SK-N-SH (cell line): Measurements from ENCODE around the gene HHATL. TPM values are rescaled to one million over a fixed set of nuclear protein-coding genes. Genes with fewer than 3 reads are reported as not detected.

Source experiments
- CTCF ChIA-PET: fragments of 300-600, 350-600 bp; formaldehyde crosslinking; extraction: SDS; loops from one replicate; lab custom pipeline; 2021; lab: Yijun Ruan, JAX
- POLR2A ChIA-PET: fragments of 350-600 bp; sonication (Branson Sonifier 250); formaldehyde crosslinking; extraction: SDS; loops from one replicate; lab custom pipeline; 2020; ENCODE audit warnings: antibody characterized with exemption, inconsistent platforms; lab: Yijun Ruan, JAX
- DNase-seq: peaks from one replicate; pipeline ENCODE4 v3.0.0; 2012
- H2AFZ ChIP-seq: fragments of 200-600 bp; sonication (generic); 2 replicates; pipeline ENCODE4 v1.8.1; 2016; ENCODE audit warnings: antibody characterized with exemption, mild to moderate bottlenecking, low read depth
- H3F3A ChIP-seq: fragments of 200-600 bp; sonication (generic); replicated peaks from 2 replicates; pipeline ENCODE3; 2016; ENCODE audit warnings: antibody characterized with exemption, mild to moderate bottlenecking; ENCODE audit not compliant: insufficient read depth
- H3K27ac ChIP-seq, 2 experiments: fragments of 200-500 bp in 1 of 2; fragments of 200-600 bp in 1 of 2; sonication (Bioruptor generic) in 1 of 2; sonication (generic), shearing (Covaris generic) in 1 of 2; 2 replicates each; pipeline versions ENCODE4 v1.5.1 to v1.6.1; 2014 to 2016; ENCODE audit warnings: low read depth in 2 of 2, inconsistent platforms in 1 of 2, low read length in 1 of 2, mild to moderate bottlenecking in 1 of 2, mixed read lengths in 1 of 2
- H3K27me3 ChIP-seq: fragments of 200-600 bp; sonication (generic), shearing (Covaris generic); 2 replicates; pipeline ENCODE4 v1.6.1; 2016; ENCODE audit warnings: mixed run types; ENCODE audit not compliant: insufficient read depth
- H3K36me3 ChIP-seq, 2 experiments: fragments of 200-500 bp in 1 of 2; fragments of 200-600 bp in 1 of 2; sonication (Bioruptor generic) in 1 of 2; sonication (generic) in 1 of 2; replicated peaks in 1 of 2; 2 replicates each; pipeline versions ENCODE3 to v1.5.1; 2014 to 2016; ENCODE audit warnings: low read length in 1 of 2, mild to moderate bottlenecking in 1 of 2; ENCODE audit not compliant: insufficient read depth in 2 of 2, control insufficient read depth in 1 of 2
- H3K4me1 ChIP-seq, 2 experiments: fragments of 200-500 bp in 1 of 2; fragments of 200-600 bp in 1 of 2; sonication (Bioruptor generic) in 1 of 2; sonication (generic), shearing (Covaris generic) in 1 of 2; 2 replicates each; pipeline versions ENCODE4 v1.5.1 to v1.6.1; 2014 to 2016; ENCODE audit warnings: low read depth in 1 of 2, low read length in 1 of 2, mixed run types in 1 of 2; ENCODE audit not compliant: insufficient read depth in 2 of 2, control insufficient read depth in 1 of 2
- H3K4me2 ChIP-seq: fragments of 200-600 bp; sonication (generic), shearing (Covaris generic); 2 replicates; pipeline ENCODE4 v1.6.1; 2017; ENCODE audit warnings: mixed run types
- H3K4me3 ChIP-seq, 2 experiments: fragments of 200-500 bp in 1 of 2; fragments of 200-600 bp in 1 of 2; sonication (Bioruptor generic) in 1 of 2; sonication (generic), shearing (Covaris generic) in 1 of 2; 2 replicates each; pipeline versions ENCODE4 v1.5.1 to v1.8.1; 2014 to 2016; ENCODE audit warnings: low read depth in 2 of 2, inconsistent platforms in 1 of 2, low read length in 1 of 2, mild to moderate bottlenecking in 1 of 2, mixed read lengths in 1 of 2, moderate library complexity in 1 of 2
- H3K79me2 ChIP-seq: fragments of 200-600 bp; sonication (generic); 2 replicates; pipeline ENCODE4 v1.8.1; 2017; ENCODE audit warnings: mild to moderate bottlenecking; ENCODE audit not compliant: insufficient read depth
- H3K9ac ChIP-seq: fragments of 200-600 bp; sonication (generic); 2 replicates; pipeline ENCODE4 v1.6.1; 2017; ENCODE audit warnings: mixed run types
- H3K9me2 ChIP-seq: fragments of 200-600 bp; sonication (generic); 2 replicates; pipeline ENCODE4 v1.6.1; 2017; ENCODE audit warnings: mixed run types
- H3K9me3 ChIP-seq: fragments of 200-600 bp; sonication (generic); 2 replicates; pipeline ENCODE4 v1.6.1; 2017; ENCODE audit warnings: mixed run types, mild to moderate bottlenecking, moderate library complexity
- H4K20me1 ChIP-seq: fragments of 200-600 bp; sonication (generic); 2 replicates; pipeline ENCODE4 v1.6.1; 2017; ENCODE audit warnings: mild to moderate bottlenecking, mixed run types; ENCODE audit not compliant: insufficient read depth
- CHD2 ChIP-seq: fragments of 150-350 bp; IDR thresholded peaks from 2 replicates; pipeline ENCODE4 v1.6.1; 2018; ENCODE audit warnings: low read length; ENCODE audit not compliant: partially characterized antibody
- EP300 ChIP-seq, 2 experiments: IDR thresholded peaks; 2 replicates each; pipeline versions ENCODE4 v1.4.0 to v1.6.1; 2012; ENCODE audit warnings: borderline replicate concordance in 1 of 2, low read depth in 1 of 2, low read length in 1 of 2
- EZH2phosphoT487 ChIP-seq: fragments of 200-600 bp; sonication (generic); IDR thresholded peaks from 2 replicates; pipeline ENCODE4 v1.6.1; 2017; ENCODE audit warnings: low read depth, mixed run types, mild to moderate bottlenecking, antibody characterized with exemption, moderate library complexity, borderline replicate concordance
- FOSL2 ChIP-seq: IDR thresholded peaks from 2 replicates; pipeline ENCODE4 v1.4.0; 2012; ENCODE audit warnings: low read depth, mild to moderate bottlenecking, moderate library complexity, borderline replicate concordance
- FOXJ3 ChIP-seq: sonication (generic); formaldehyde crosslinking; IDR thresholded peaks from 2 replicates; pipeline ENCODE4 v1.5.1; 2020; ENCODE audit warnings: mild to moderate bottlenecking, missing genetic modification reagents
- GATA2 ChIP-seq: sonication (generic); formaldehyde crosslinking; IDR thresholded peaks from 2 replicates; pipeline ENCODE4 v1.5.0; 2020; ENCODE audit warnings: mild to moderate bottlenecking, missing genetic modification reagents
- JUND ChIP-seq: IDR thresholded peaks from 2 replicates; pipeline ENCODE4 v1.4.0; 2012
- MEF2A ChIP-seq: IDR thresholded peaks from 2 replicates; pipeline ENCODE4 v1.4.0; 2012; ENCODE audit warnings: low read depth, borderline replicate concordance
- MXI1 ChIP-seq: IDR thresholded peaks from 2 replicates; pipeline ENCODE4 v1.6.1; 2012; ENCODE audit warnings: mild to moderate bottlenecking, low read depth, low read length, improper control_type of control experiment
- NFIC ChIP-seq: IDR thresholded peaks from 2 replicates; pipeline ENCODE4 v1.4.0; 2012; ENCODE audit warnings: borderline replicate concordance
- RXRA ChIP-seq: IDR thresholded peaks from 2 replicates; pipeline ENCODE4 v1.4.0; 2012; ENCODE audit warnings: low read depth, mild to moderate bottlenecking, borderline replicate concordance
- SIN3A ChIP-seq: IDR thresholded peaks from 2 replicates; pipeline ENCODE4 v1.6.1; 2012; ENCODE audit warnings: low read depth, mild to moderate bottlenecking, low read length, moderate library complexity, borderline replicate concordance
- SMC3 ChIP-seq: IDR thresholded peaks from 2 replicates; pipeline ENCODE4 v1.6.1; 2012; ENCODE audit warnings: low read depth, low read length, improper control_type of control experiment
- TAF1 ChIP-seq: IDR thresholded peaks from 2 replicates; pipeline ENCODE4 v1.6.1; 2012; ENCODE audit warnings: low read depth, mild to moderate bottlenecking, low read length, moderate library complexity, borderline replicate concordance
- YY1 ChIP-seq: IDR thresholded peaks from 2 replicates; pipeline ENCODE4 v1.4.0; 2012; ENCODE audit warnings: low read depth, mild to moderate bottlenecking
- ZBTB33 ChIP-seq: IDR thresholded peaks from 2 replicates; pipeline ENCODE4 v1.4.0; 2012; ENCODE audit warnings: low read depth, borderline replicate concordance
- WGBS: methylation state at CpG from one replicate; pipeline ENCODE4 v1.1.6; 2017; ENCODE audit warnings: low lambda C conversion rate; 5-methylcytosine and 5-hydroxymethylcytosine counted together
- polyA plus RNA-seq, 3 experiments: library from polyadenylated mRNA; depleted of rRNA; stranded (reverse); fragments of >200 nt; gene quantifications; 2 replicates each; pipeline ENCODE4 v1.2.3, GENCODE V29; 2012
- TF ChIP-seq, protein P1 (sequence below): fragments of 200-600 bp; sonication (generic); IDR thresholded peaks from 2 replicates; pipeline ENCODE4 v1.6.1; 2017; ENCODE audit warnings: antibody characterized with exemption, mild to moderate bottlenecking, moderate library complexity
- TF ChIP-seq, protein P2 (sequence below): fragments of 150-350 bp; IDR thresholded peaks from 2 replicates; pipeline ENCODE4 v1.6.1; 2017; ENCODE audit warnings: antibody characterized with exemption, low read length, low read depth, borderline replicate concordance

HHATL gene
- polyA plus RNA-seq, 1 of the 3 experiments (the other 2 are of a cell fraction) = not detected

- TF ChIP-seq ZBTB33 = no peak
- no peak for TF ChIP-seq SMC3
- TF ChIP-seq GATA2 (CRISPR knock-in tag) = no peak
- TF ChIP-seq EP300 (IDR thresholded peaks at IDR 0.05; ENCODE audit: borderline replicate concordance in 1 of 2, low read depth in 1 of 2, low read length in 1 of 2) = no peak
- TF ChIP-seq TAF1 = no peak
- TF ChIP-seq EZH2phosphoT487 = no peak
- TF ChIP-seq FOXJ3 (CRISPR knock-in tag) = no peak
- no peak for TF ChIP-seq SIN3A
These were observed 11.6 kb downstream of the HHATL start (continued) for GRCh38 chr3:42690766-42691680.

- no peak for DNase-seq
These were observed 12.4 kb downstream of the HHATL start for GRCh38 chr3:42690191-42690590.

DNA sequence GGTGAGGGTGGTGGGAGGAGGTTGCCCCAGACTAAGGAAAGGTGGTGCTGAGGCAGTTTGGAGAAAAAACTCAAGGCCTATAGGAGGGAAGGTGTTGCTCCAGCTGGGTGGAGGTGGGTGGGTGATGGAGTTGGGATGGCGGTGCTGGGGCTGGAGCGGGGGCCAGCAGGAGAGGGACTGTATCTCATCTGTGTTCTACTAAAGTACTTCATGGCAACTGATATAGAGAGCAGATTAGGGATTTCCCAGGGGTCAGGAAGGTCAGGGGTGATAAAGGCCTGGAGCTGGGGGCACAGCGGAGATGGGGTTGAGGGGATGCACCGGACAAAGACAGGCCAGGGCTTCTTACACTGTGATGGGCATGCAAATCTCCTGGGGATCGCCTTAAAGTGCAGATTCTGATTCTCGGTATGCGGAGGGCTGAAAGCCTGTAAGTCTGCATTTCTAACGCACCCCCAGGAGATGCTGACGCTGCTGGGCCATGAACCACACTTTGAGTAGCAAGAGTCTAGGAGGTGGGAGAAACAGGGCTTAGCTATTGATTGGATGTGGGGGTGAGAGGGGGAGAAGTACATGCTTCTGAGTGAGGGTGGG, 13.1 kb downstream of the HHATL start:
- Histone ChIP-seq H3K36me3 (no peaks in the 10 kb centered on the region), H3K9me3 (no peaks in the 10 kb centered on the region), H3K9me2 (no peaks in the 10 kb centered on the region), H4K20me1 (no peaks in the 10 kb centered on the region), H3K79me2 (no peaks in the 10 kb centered on the region), H3K9ac (no peak overlapping the region), H3K27me3 (peaks cover 19% of the 10 kb centered on the region; the same call in 1 of the 2 replicates), H3K4me3 (no peak overlapping the region), H3K4me1 (no peaks in the 10 kb centered on the region; a peak in 1 of 4 replicates), H3F3A (no peaks in the 10 kb centered on the region), H2AFZ (no peak overlapping the region), H3K4me2 (no peak overlapping the region), H3K27ac (no peak overlapping the region)
- ChIA-PET POLR2A (no interaction called here), CTCF (interaction anchor here (1.0 kb wide), 1 partner anchor 141 kb away, joined by 3 read pairs; no protein-coding TSS in a partner anchor)
- WGBS = 71% methylated on average over 9 of the region's 9 CpGs
- DNase-seq = no peak
- TF ChIP-seq GATA2 (CRISPR knock-in tag) (no peak), MEF2A (no peak), SMC3 (no peak), NFIC (no peak), EP300 (IDR thresholded peaks at IDR 0.05; ENCODE audit: borderline replicate concordance in 1 of 2, low read depth in 1 of 2, low read length in 1 of 2) (no peak), FOSL2 (no peak), RXRA (no peak), YY1 (no peak)
- TF ChIP-seq, protein P1, sequence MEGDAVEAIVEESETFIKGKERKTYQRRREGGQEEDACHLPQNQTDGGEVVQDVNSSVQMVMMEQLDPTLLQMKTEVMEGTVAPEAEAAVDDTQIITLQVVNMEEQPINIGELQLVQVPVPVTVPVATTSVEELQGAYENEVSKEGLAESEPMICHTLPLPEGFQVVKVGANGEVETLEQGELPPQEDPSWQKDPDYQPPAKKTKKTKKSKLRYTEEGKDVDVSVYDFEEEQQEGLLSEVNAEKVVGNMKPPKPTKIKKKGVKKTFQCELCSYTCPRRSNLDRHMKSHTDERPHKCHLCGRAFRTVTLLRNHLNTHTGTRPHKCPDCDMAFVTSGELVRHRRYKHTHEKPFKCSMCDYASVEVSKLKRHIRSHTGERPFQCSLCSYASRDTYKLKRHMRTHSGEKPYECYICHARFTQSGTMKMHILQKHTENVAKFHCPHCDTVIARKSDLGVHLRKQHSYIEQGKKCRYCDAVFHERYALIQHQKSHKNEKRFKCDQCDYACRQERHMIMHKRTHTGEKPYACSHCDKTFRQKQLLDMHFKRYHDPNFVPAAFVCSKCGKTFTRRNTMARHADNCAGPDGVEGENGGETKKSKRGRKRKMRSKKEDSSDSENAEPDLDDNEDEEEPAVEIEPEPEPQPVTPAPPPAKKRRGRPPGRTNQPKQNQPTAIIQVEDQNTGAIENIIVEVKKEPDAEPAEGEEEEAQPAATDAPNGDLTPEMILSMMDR = no peak
- TF ChIP-seq, protein P2, sequence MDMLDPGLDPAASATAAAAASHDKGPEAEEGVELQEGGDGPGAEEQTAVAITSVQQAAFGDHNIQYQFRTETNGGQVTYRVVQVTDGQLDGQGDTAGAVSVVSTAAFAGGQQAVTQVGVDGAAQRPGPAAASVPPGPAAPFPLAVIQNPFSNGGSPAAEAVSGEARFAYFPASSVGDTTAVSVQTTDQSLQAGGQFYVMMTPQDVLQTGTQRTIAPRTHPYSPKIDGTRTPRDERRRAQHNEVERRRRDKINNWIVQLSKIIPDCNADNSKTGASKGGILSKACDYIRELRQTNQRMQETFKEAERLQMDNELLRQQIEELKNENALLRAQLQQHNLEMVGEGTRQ = no peak

More at GRCh38 chr3:42690191-42690590, 12.4 kb downstream of the HHATL start:
- peaks cover 19% of the 10 kb centered on the region; the same call in 1 of the 2 replicates for H3K27me3 ChIP-seq
- no peaks in the 10 kb centered on the region for H3K9me3 ChIP-seq
- H3F3A ChIP-seq = no peaks in the 10 kb centered on the region
- H3K27ac ChIP-seq = no peak overlapping the region
- H3K4me3 ChIP-seq = no peak overlapping the region
- no peak for TF ChIP-seq MEF2A
- no peak for TF ChIP-seq SMC3
- TF ChIP-seq JUND = no peak
- no peak for TF ChIP-seq GATA2 (CRISPR knock-in tag)
- TF ChIP-seq MXI1 = no peak
- TF ChIP-seq CHD2 = no peak
- CTCF ChIA-PET = no interaction called here
- H3K79me2 ChIP-seq = no peaks in the 10 kb centered on the region
- no peaks in the 10 kb centered on the region for H3K9me2 ChIP-seq
- no peak overlapping the region for H3K9ac ChIP-seq
- H4K20me1 ChIP-seq = no peaks in the 10 kb centered on the region
- POLR2A ChIA-PET = no interaction called here
- WGBS = 34% methylated on average over 7 of the region's 7 CpGs
- no peaks in the 10 kb centered on the region for H3K36me3 ChIP-seq
- no peaks in the 10 kb centered on the region; a peak in 1 of 4 replicates for H3K4me1 ChIP-seq
- no peak overlapping the region for H2AFZ ChIP-seq
- H3K4me2 ChIP-seq = no peak overlapping the region
